Measurements from ENCODE around the gene VIPR2. TPM values are rescaled to one million over a fixed set of nuclear protein-coding genes. Genes with fewer than 3 reads are reported as not detected.
"Not testable (repeated sequence)": the region's sequence is repeated elsewhere in the genome, so short reads cannot be mapped to it uniquely, and the experiment has no call there.

VIPR2 gene
- total and polyA plus RNA-seq, 5 experiments from 2014 or later: 0.17 to 0.62 (median 0.24) TPM; not detected in 1

- POLR2A ChIA-PET: no interaction called here
- Mint-ChIP-seq H3K27ac (no peak overlapping the region), H3K36me3 (no peaks in the 10 kb centered on the region), H3K4me3 (no peak overlapping the region), H3K4me1 (no peaks in the 10 kb centered on the region), H3K27me3 (peaks cover 3 to 28% (median 16%) of the 10 kb centered on the region in 5 donors), H3K9me3 (no peaks in the 10 kb centered on the region)
- DNase-seq (no peak), ATAC-seq (no peak)
Observed at GRCh38 chr7:159130820-159131219, 13.8 kb downstream of the VIPR2 start.

GRCh38 chr7:159130199-159130775 is 14.4 kb downstream of the VIPR2 start:
- DNase-seq: no peak
- no peak overlapping the region for H3K4me3 Mint-ChIP-seq
- POLR2A ChIA-PET: no interaction called here

GRCh38 chr7:159128767-159129166 is 15.9 kb downstream of the VIPR2 start:
- Mint-ChIP-seq H3K4me1 (no peaks in the 10 kb centered on the region), H3K27ac (no peak overlapping the region), H3K27me3 (peaks cover 3 to 29% (median 16%) of the 10 kb centered on the region in 5 donors), H3K9me3 (no peaks in the 10 kb centered on the region), H3K36me3 (no peaks in the 10 kb centered on the region), H3K4me3 (no peak overlapping the region)
- ATAC-seq (no peak), DNase-seq (no peak)
- POLR2A ChIA-PET: no interaction called here

More at GRCh38 chr7:159130199-159130775, 14.4 kb downstream of the VIPR2 start:
- no peak overlapping the region for H3K27ac Mint-ChIP-seq
- peaks cover 3 to 29% (median 16%) of the 10 kb centered on the region in 5 donors for H3K27me3 Mint-ChIP-seq
- no peaks in the 10 kb centered on the region for H3K36me3 Mint-ChIP-seq
- ATAC-seq: no peak
- no peaks in the 10 kb centered on the region for H3K4me1 Mint-ChIP-seq
- no peaks in the 10 kb centered on the region for H3K9me3 Mint-ChIP-seq

- Mint-ChIP-seq H3K27me3 (peaks cover 3 to 29% (median 16%) of the 10 kb centered on the region in 5 donors), H3K4me3 (no peak overlapping the region), H3K9me3 (peaks cover 0 to 2% (median 0%) of the 10 kb centered on the region in 9 donors), H3K36me3 (no peaks in the 10 kb centered on the region), H3K4me1 (no peaks in the 10 kb centered on the region), H3K27ac (no peak overlapping the region)
- ATAC-seq (no peak), DNase-seq (no peak)
- POLR2A ChIA-PET: no interaction called here
Observed at GRCh38 chr7:159127691-159128642, 16.7 kb downstream of the VIPR2 start.

GRCh38 chr7:159126311-159127260 is 18.1 kb downstream of the VIPR2 start:
- no peak overlapping the region for H3K27ac Mint-ChIP-seq

GRCh38 chr7:159125955-159126270 is 18.8 kb downstream of the VIPR2 start:
- POLR2A ChIA-PET: no interaction called here
- Mint-ChIP-seq H3K27me3 (peaks cover 0 to 29% (median 16%) of the 10 kb centered on the region in 5 donors), H3K36me3 (peaks cover 0 to 3% (median 0%) of the 10 kb centered on the region in 3 donors), H3K27ac (no peak overlapping the region), H3K9me3 (peaks cover 0 to 5% (median 0%) of the 10 kb centered on the region in 9 donors), H3K4me3 (no peak overlapping the region), H3K4me1 (no peaks in the 10 kb centered on the region)
- DNase-seq: no peak
- no peak for ATAC-seq

More at GRCh38 chr7:159126311-159127260, 18.1 kb downstream of the VIPR2 start:
- DNase-seq (no peak), ATAC-seq (no peak)
- Mint-ChIP-seq H3K9me3 (peaks cover 0 to 3% (median 0%) of the 10 kb centered on the region in 9 donors), H3K4me3 (no peak overlapping the region), H3K4me1 (no peaks in the 10 kb centered on the region), H3K36me3 (peaks cover 0 to under 1% (median 0%) of the 10 kb centered on the region in 3 donors), H3K27me3 (peaks cover 3 to 29% (median 16%) of the 10 kb centered on the region in 5 donors)
- POLR2A ChIA-PET: no interaction called here

GRCh38 chr7:159125104-159125954 is 19.3 kb downstream of the VIPR2 start:
- H3K36me3 Mint-ChIP-seq: peaks cover 0 to 3% (median 0%) of the 10 kb centered on the region in 3 donors
- no peak for DNase-seq
- H3K4me3 Mint-ChIP-seq: no peak overlapping the region
- H3K4me1 Mint-ChIP-seq: no peaks in the 10 kb centered on the region
- H3K27ac Mint-ChIP-seq: no peak overlapping the region
- H3K9me3 Mint-ChIP-seq: peaks cover 0 to 5% (median 0%) of the 10 kb centered on the region in 9 donors
- POLR2A ChIA-PET: no interaction called here
- H3K27me3 Mint-ChIP-seq: peaks cover 0 to 29% (median 16%) of the 10 kb centered on the region in 5 donors
- no peak for ATAC-seq

GRCh38 chr7:159123793-159124192 is 20.9 kb downstream of the VIPR2 start:
- H3K36me3 Mint-ChIP-seq, H3K9me3 Mint-ChIP-seq, H3K4me1 Mint-ChIP-seq, POLR2A ChIA-PET, H3K27ac Mint-ChIP-seq, ATAC-seq, H3K4me3 Mint-ChIP-seq, DNase-seq: not testable (repeated sequence)
- H3K27me3 Mint-ChIP-seq: peaks cover 0 to 27% (median 16%) of the 10 kb centered on the region in 5 donors

GRCh38 chr7:159123294-159123693 is 21.4 kb downstream of the VIPR2 start:
- H3K4me3 Mint-ChIP-seq, POLR2A ChIA-PET, H3K27ac Mint-ChIP-seq, ATAC-seq, H3K9me3 Mint-ChIP-seq, DNase-seq, H3K36me3 Mint-ChIP-seq, H3K4me1 Mint-ChIP-seq: not testable (repeated sequence)
- peaks cover 0 to 22% (median 12%) of the 10 kb centered on the region in 5 donors for H3K27me3 Mint-ChIP-seq

- peaks cover 0 to 11% (median 7%) of the 10 kb centered on the region in 5 donors for H3K27me3 Mint-ChIP-seq
- H3K27ac Mint-ChIP-seq: no peak overlapping the region
- DNase-seq (no peak), ATAC-seq (no peak)
- H3K4me1 Mint-ChIP-seq: peaks cover 0 to 2% (median 0%) of the 10 kb centered on the region in 4 donors
- POLR2A ChIA-PET: no interaction called here
- no peak overlapping the region for H3K4me3 Mint-ChIP-seq
- peaks cover 0 to 3% (median 0%) of the 10 kb centered on the region in 3 donors for H3K36me3 Mint-ChIP-seq
- H3K9me3 Mint-ChIP-seq: peaks cover 0 to 5% (median 0%) of the 10 kb centered on the region in 9 donors
Observed at GRCh38 chr7:159122276-159122675, 22.4 kb downstream of the VIPR2 start.

GRCh38 chr7:159121476-159121875 is 23.2 kb downstream of the VIPR2 start:
- Mint-ChIP-seq H3K9me3 (peaks cover 0 to 5% (median 0%) of the 10 kb centered on the region in 9 donors), H3K27ac (peak overlapping the region in 1 of 10 donors; percentile 85), H3K4me1 (peaks cover 0 to 2% (median 0%) of the 10 kb centered on the region in 4 donors), H3K4me3 (no peak overlapping the region), H3K27me3 (peaks cover 0 to 8% (median 6%) of the 10 kb centered on the region in 5 donors), H3K36me3 (peaks cover 0 to 3% (median 0%) of the 10 kb centered on the region in 3 donors)
- ATAC-seq (no peak), DNase-seq (no peak)
- POLR2A ChIA-PET: no interaction called here

Measured in naive thymus-derived CD8-positive, alpha-beta T cell (primary cell).